Endothelial cell of umbilical vein (primary cell): ENCODE results near the gene HOMER1. TPM values are rescaled to one million over a fixed set of nuclear protein-coding genes. Genes with fewer than 3 reads are reported as not detected.

Source experiments
- BruUV-seq: library from RNA; stranded (reverse); fragments of 400-500 nt; replicated peaks from 2 replicates; lab custom pipeline; 2021; lab: Mats Ljungman, UMichigan
- CTCF ChIA-PET: fragments of 300-600, 350-600 bp; sonication (Branson Sonifier 250); formaldehyde crosslinking; loops from one replicate; lab custom pipeline; 2021; ENCODE audit warnings: antibody characterized with exemption, inconsistent platforms; lab: Charles Lee
- POLR2A ChIA-PET: fragments of 300-600, 350-600 bp; sonication (Branson Sonifier 250); formaldehyde crosslinking; loops from one replicate; lab custom pipeline; 2021; ENCODE audit warnings: antibody characterized with exemption, inconsistent platforms; lab: Charles Lee
- DNase-seq: peaks from one replicate; pipeline ENCODE4 v3.0.0-alpha.2; 2011; ENCODE audit warnings: low read depth, low spot score
- FAIRE-seq: peaks from 2 replicates; lab custom pipeline; 2011; peaks lifted over from hg19 to GRCh38; lab: Jason Lieb, UNC
- H2AFZ ChIP-seq: 2 replicates; pipeline ENCODE4 v1.6.0; 2012; ENCODE audit warnings: low read depth, low read length, control low read depth, inconsistent platforms
- H3K27ac ChIP-seq: 2 replicates; pipeline ENCODE4 v1.5.1; 2011; ENCODE audit warnings: low read depth, mild to moderate bottlenecking, control low read depth, low read length, moderate library complexity; ENCODE audit not compliant: insufficient read depth
- H3K27me3 ChIP-seq, 2 experiments: 2 replicates each; pipeline versions ENCODE4 v1.6.0 to v1.6.1; 2011; ENCODE audit warnings: low read length in 2 of 2, mixed read lengths in 1 of 2; ENCODE audit not compliant: control insufficient read depth in 2 of 2, insufficient read depth in 2 of 2
- H3K36me3 ChIP-seq, 2 experiments: 2 replicates in 1 of 2; 3 replicates in 1 of 2; pipeline ENCODE4 v1.5.1; 2011; ENCODE audit warnings: low read length in 2 of 2, mild to moderate bottlenecking in 1 of 2, moderate library complexity in 1 of 2; ENCODE audit not compliant: control insufficient read depth in 2 of 2, insufficient read depth in 2 of 2; ENCODE audit errors: extremely low read depth in 1 of 2
- H3K4me1 ChIP-seq: 3 replicates; pipeline ENCODE4 v1.5.1; 2011; ENCODE audit warnings: mild to moderate bottlenecking, low read length; ENCODE audit not compliant: control insufficient read depth, insufficient read depth; ENCODE audit errors: extremely low read depth
- H3K4me2 ChIP-seq: 2 replicates; pipeline ENCODE4 v1.6.1; 2011; ENCODE audit warnings: low read length, control low read depth, mixed read lengths; ENCODE audit not compliant: insufficient read depth
- H3K4me3 ChIP-seq, 3 experiments: fragments of 200-600 bp in 1 of 3; sonication (generic), shearing (Covaris generic) in 1 of 3; replicated peaks in 1 of 3; 2 replicates each; pipeline ENCODE4 v1.5.1; 2011 to 2016; ENCODE audit warnings: control low read depth in 3 of 3, low read length in 3 of 3, mild to moderate bottlenecking in 2 of 3, inconsistent platforms in 1 of 3, low read depth in 1 of 3, moderate library complexity in 1 of 3; ENCODE audit not compliant: insufficient read depth in 1 of 3
- H3K79me2 ChIP-seq: 2 replicates; pipeline ENCODE4 v1.6.0; 2012; ENCODE audit warnings: low read length, inconsistent platforms; ENCODE audit not compliant: control insufficient read depth, insufficient read depth
- H3K9ac ChIP-seq: replicated peaks from 2 replicates; pipeline ENCODE3; 2011; ENCODE audit warnings: low read length, control low read depth; ENCODE audit not compliant: insufficient read depth; ENCODE audit errors: extremely low read depth
- H3K9me1 ChIP-seq: replicated peaks from 3 replicates; pipeline ENCODE4 v1.6.0; 2011; ENCODE audit warnings: mild to moderate bottlenecking, low read length; ENCODE audit not compliant: control insufficient read depth, insufficient read depth; ENCODE audit errors: extremely low read depth
- H3K9me3 ChIP-seq: replicated peaks from 2 replicates; pipeline ENCODE4 v1.5.1; 2012; ENCODE audit warnings: low read length, inconsistent platforms; ENCODE audit not compliant: control insufficient read depth, insufficient read depth
- H4K20me1 ChIP-seq: replicated peaks from 2 replicates; pipeline ENCODE3; 2011; ENCODE audit warnings: mild to moderate bottlenecking, low read length; ENCODE audit not compliant: control insufficient read depth, insufficient read depth; ENCODE audit errors: extremely low read depth
- CTCF ChIP-seq, 2 donors: IDR thresholded peaks; 1 replicate in 1 of 2; 2 replicates in 1 of 2; pipeline ENCODE4 v1.5.1; 2011; ENCODE audit warnings: low read length in 2 of 2, mild to moderate bottlenecking in 2 of 2, moderate library complexity in 2 of 2, control low read depth in 1 of 2, inconsistent platforms in 1 of 2, low read depth in 1 of 2; ENCODE audit not compliant: insufficient read depth in 1 of 2; ENCODE audit errors: extremely low read depth in 1 of 2
- EZH2 ChIP-seq: IDR thresholded peaks from 2 replicates; pipeline ENCODE4 v1.6.1; 2012; ENCODE audit warnings: borderline replicate concordance, low read depth, mild to moderate bottlenecking, moderate library complexity, low read length, inconsistent platforms; ENCODE audit not compliant: severe bottlenecking
- FOS ChIP-seq: IDR thresholded peaks from 2 replicates; pipeline ENCODE4 v1.6.1; 2011; ENCODE audit warnings: mild to moderate bottlenecking, low read length, moderate library complexity, borderline replicate concordance; ENCODE audit not compliant: insufficient read depth
- GATA2 ChIP-seq: IDR thresholded peaks from 2 replicates; pipeline ENCODE4 v1.7.0; 2011; ENCODE audit warnings: low read depth, mild to moderate bottlenecking, moderate library complexity, mixed read lengths, low read length; ENCODE audit not compliant: insufficient read length, insufficient read depth
- JUN ChIP-seq: IDR thresholded peaks from 2 replicates; pipeline ENCODE4 v1.6.1; 2011; ENCODE audit warnings: borderline replicate concordance, low read depth; ENCODE audit not compliant: insufficient read length, insufficient read depth
- MAX ChIP-seq: IDR thresholded peaks from 2 replicates; pipeline ENCODE4 v1.6.1; 2011; ENCODE audit not compliant: insufficient read depth, insufficient read length
- MYC ChIP-seq: IDR thresholded peaks from one replicate; pipeline ENCODE4 v1.6.1; 2011; ENCODE audit warnings: mild to moderate bottlenecking, low read depth, low read length
- POLR2A ChIP-seq: IDR thresholded peaks from 2 replicates; pipeline ENCODE4 v1.6.1; 2012; ENCODE audit warnings: low read depth, mild to moderate bottlenecking, control low read depth, low read length
- POLR2AphosphoS5 ChIP-seq: IDR thresholded peaks from 2 replicates; pipeline ENCODE4 v1.6.1; 2012; ENCODE audit warnings: low read depth, mild to moderate bottlenecking, control low read depth, low read length, moderate library complexity; ENCODE audit not compliant: insufficient read depth
- dilution Hi-C: fragments of 300-500 bp; cut with MboI; formaldehyde crosslinking; loops from one replicate; pipeline ENCODE4 v1.15.0; 2019; ENCODE audit warnings: low sequenced_read_pairs; ENCODE audit not compliant: extremely low pct_ligation_motif_present
- intact Hi-C: fragments of 100-400 bp; cut with micrococcal nuclease; formaldehyde crosslinking; loops from one replicate; pipeline ENCODE4 v1.10.0; 2022
- polyA plus RNA-seq, 4 experiments: library from polyadenylated mRNA; depleted of rRNA in 3 of 4; stranded (reverse) in 3 of 4; unstranded in 1 of 4; fragments of >200 nt; gene quantifications; 2 replicates each; pipeline versions ENCODE4 v1.2.1 to v1.2.3, GENCODE V29; 2011 to 2012; ENCODE audit warnings: missing spikeins in 1 of 4
- total RNA-seq: library from RNA; stranded (reverse); gene quantifications from 2 replicates; pipeline ENCODE4 v1.2.3, GENCODE V29; 2021

HOMER1 gene
- total and polyA plus RNA-seq, 2 donors (not counting 3 experiments of a cell fraction or from before 2014, with no cell fraction given): 0.57 to 3.9 TPM

DNA sequence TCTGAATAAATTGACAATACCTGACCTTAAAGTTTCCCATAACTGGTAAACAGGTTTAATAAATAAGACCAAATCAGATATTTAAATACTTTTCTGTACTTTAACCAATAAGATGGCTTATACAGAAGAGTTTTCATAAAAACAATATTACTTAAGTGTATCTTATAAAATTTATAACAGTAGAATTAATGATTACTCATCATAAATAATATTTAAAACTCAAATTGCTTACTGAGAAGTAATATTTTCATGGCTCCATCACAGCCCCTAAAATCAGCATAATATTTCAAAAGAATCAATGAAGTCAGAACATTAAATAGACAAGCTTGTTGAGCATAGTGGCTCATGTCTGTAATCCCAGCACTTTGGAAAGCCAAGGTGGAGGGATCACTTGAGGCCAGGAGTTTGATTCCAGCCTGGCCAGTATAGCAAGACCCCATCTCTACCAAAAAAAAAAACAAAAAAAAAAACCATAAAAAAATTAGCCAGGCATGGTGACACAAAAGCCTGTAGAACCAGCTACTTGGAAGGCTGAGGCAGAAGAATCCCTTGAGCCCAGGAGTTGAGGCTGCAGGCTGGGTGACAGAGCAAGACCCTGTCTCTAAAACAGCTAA lies 23.5 kb downstream of the HOMER1 start:
- Histone ChIP-seq H3K27ac (no peak overlapping the region), H3K27me3 (no peaks in the 10 kb centered on the region), H4K20me1 (no peaks in the 10 kb centered on the region), H3K9ac (no peak overlapping the region), H3K36me3 (no peaks in the 10 kb centered on the region), H3K9me3 (no peaks in the 10 kb centered on the region), H3K4me2 (no peak overlapping the region), H3K79me2 (no peaks in the 10 kb centered on the region), H3K4me1 (no peaks in the 10 kb centered on the region), H3K9me1 (no peaks in the 10 kb centered on the region), H3K4me3 (no peak overlapping the region), H2AFZ (no peak overlapping the region)
- dilution Hi-C loops: no loop called here
- FAIRE-seq (no peak), DNase-seq (no peak)
- CTCF ChIA-PET: interaction anchor here (0.6 to 2.0 kb wide), 3 partner anchors 9 to 42 kb away, joined by 3 to 4 read pairs (median 4); no protein-coding TSS in a partner anchor
- POLR2A ChIA-PET: no interaction called here
- intact Hi-C loops: no loop called here
- BruUV-seq: no TSS peak
- TF ChIP-seq POLR2AphosphoS5: no peak
- no peak for TF ChIP-seq MAX
- TF ChIP-seq CTCF (IDR thresholded peaks at IDR 0.05; ENCODE audit: extremely low read depth in 1 of 2, insufficient read depth in 1 of 2, low read depth in 1 of 2, low read length in 2 of 2): no peak
- no peak for TF ChIP-seq MYC
- no peak for TF ChIP-seq FOS
- TF ChIP-seq GATA2: no peak
- no peak for TF ChIP-seq EZH2
- TF ChIP-seq JUN: no peak
- TF ChIP-seq POLR2A: no peak
